Mesenchymal stem cell (in vitro differentiated cells and primary cell): ENCODE data around the gene CCDC85B.
"Not testable (repeated sequence)": the region's sequence is repeated elsewhere in the genome, so short reads cannot be mapped to it uniquely, and the experiment has no call there.

Source experiments
- DNase-seq: peaks from one replicate; pipeline ENCODE4 v3.0.0-alpha.2; 2013
- H2AFZ ChIP-seq: one replicate; pipeline ENCODE4 v1.6.1; 2013; ENCODE audit warnings: low read depth, mild to moderate bottlenecking, control low read depth, inconsistent platforms, low read length, moderate library complexity
- H2AK5ac ChIP-seq: 2 replicates; pipeline ENCODE4 v1.6.1; 2013; ENCODE audit warnings: low read length, moderate library complexity, mild to moderate bottlenecking, inconsistent platforms; ENCODE audit not compliant: severe bottlenecking
- H2BK120ac ChIP-seq: one replicate; pipeline ENCODE4 v1.6.1; 2013; ENCODE audit warnings: low read depth, mild to moderate bottlenecking, inconsistent platforms, low read length, moderate library complexity
- H2BK12ac ChIP-seq, 2 experiments: one replicate each; pipeline ENCODE4 v1.6.1; 2013; ENCODE audit warnings: inconsistent platforms in 2 of 2, low read length in 2 of 2, mild to moderate bottlenecking in 2 of 2, moderate library complexity in 2 of 2, control low read depth in 1 of 2
- H2BK15ac ChIP-seq: one replicate; pipeline ENCODE4 v1.6.1; 2013; ENCODE audit warnings: mild to moderate bottlenecking, low read depth, inconsistent platforms; ENCODE audit not compliant: poor library complexity, severe bottlenecking
- H2BK5ac ChIP-seq: 2 replicates; pipeline ENCODE4 v1.6.1; 2013; ENCODE audit warnings: low read depth, mild to moderate bottlenecking, low read length, control low read depth, inconsistent platforms; ENCODE audit not compliant: poor library complexity, severe bottlenecking
- H3K14ac ChIP-seq, 2 experiments: one replicate each; pipeline ENCODE4 v1.6.1; 2013; ENCODE audit warnings: inconsistent platforms in 2 of 2, low read length in 2 of 2, control low read depth in 1 of 2, mild to moderate bottlenecking in 1 of 2, moderate library complexity in 1 of 2
- H3K18ac ChIP-seq, 2 experiments: one replicate each; pipeline ENCODE4 v1.6.1; 2013; ENCODE audit warnings: inconsistent platforms in 2 of 2, low read length in 2 of 2, control low read depth in 1 of 2, low read depth in 1 of 2, mild to moderate bottlenecking in 1 of 2
- H3K23ac ChIP-seq, 2 experiments: one replicate each; pipeline ENCODE4 v1.6.1; 2013; ENCODE audit warnings: inconsistent platforms in 2 of 2, low read length in 2 of 2, mild to moderate bottlenecking in 2 of 2, moderate library complexity in 2 of 2, control low read depth in 1 of 2
- H3K27ac ChIP-seq: 2 replicates; pipeline ENCODE4 v1.5.1; 2013; ENCODE audit warnings: mild to moderate bottlenecking, moderate library complexity, low read length, control low read depth, inconsistent platforms; ENCODE audit not compliant: poor library complexity, severe bottlenecking
- H3K27me3 ChIP-seq, 2 experiments: 2 replicates each; pipeline versions ENCODE4 v1.6.1 to v1.7.0; 2013; ENCODE audit warnings: low read length in 2 of 2, mild to moderate bottlenecking in 2 of 2, moderate library complexity in 2 of 2, control low read depth in 1 of 2, inconsistent platforms in 1 of 2; ENCODE audit not compliant: control insufficient read depth in 1 of 2, insufficient read depth in 1 of 2
- H3K36me3 ChIP-seq, 2 experiments: 2 replicates each; pipeline versions ENCODE4 v1.6.1 to v1.7.0; 2013; ENCODE audit warnings: low read length in 2 of 2, control low read depth in 1 of 2, inconsistent platforms in 1 of 2, low read depth in 1 of 2, mild to moderate bottlenecking in 1 of 2; ENCODE audit not compliant: insufficient read depth in 2 of 2, control insufficient read depth in 1 of 2
- H3K4ac ChIP-seq, 2 experiments: one replicate each; pipeline ENCODE4 v1.6.1; 2013; ENCODE audit warnings: inconsistent platforms in 2 of 2, low read length in 2 of 2, mild to moderate bottlenecking in 2 of 2, moderate library complexity in 2 of 2, control low read depth in 1 of 2, low read depth in 1 of 2
- H3K4me1 ChIP-seq: 2 replicates; pipeline ENCODE4 v1.6.1; 2013; ENCODE audit warnings: low read depth, low read length, control low read depth; ENCODE audit not compliant: control insufficient read depth, insufficient read depth
- H3K4me2 ChIP-seq: 2 replicates; pipeline ENCODE4 v1.6.1; 2013; ENCODE audit warnings: low read length, mild to moderate bottlenecking, inconsistent platforms; ENCODE audit not compliant: poor library complexity, severe bottlenecking
- H3K4me3 ChIP-seq, 2 experiments: 2 replicates each; pipeline versions ENCODE4 v1.5.1 to v1.7.0; 2013; ENCODE audit warnings: low read length in 2 of 2, mild to moderate bottlenecking in 2 of 2, control low read depth in 1 of 2, low read depth in 1 of 2; ENCODE audit not compliant: insufficient read depth in 1 of 2
- H3K79me1 ChIP-seq: replicated peaks from 2 replicates; pipeline ENCODE4 v1.6.1; 2013; ENCODE audit warnings: mild to moderate bottlenecking, control low read depth, low read length, inconsistent platforms; ENCODE audit not compliant: poor library complexity, severe bottlenecking
- H3K9ac ChIP-seq: 2 replicates; pipeline ENCODE4 v1.7.0; 2013; ENCODE audit warnings: mild to moderate bottlenecking, low read length, moderate library complexity
- H3K9me3 ChIP-seq: 2 replicates; pipeline ENCODE4 v1.7.0; 2013; ENCODE audit warnings: mild to moderate bottlenecking, low read length; ENCODE audit not compliant: control insufficient read depth
- H4K8ac ChIP-seq: one replicate; pipeline ENCODE4 v1.6.1; 2013; ENCODE audit warnings: inconsistent platforms, mild to moderate bottlenecking, low read length, moderate library complexity
- H4K91ac ChIP-seq: one replicate; pipeline ENCODE4 v1.6.1; 2013; ENCODE audit warnings: mild to moderate bottlenecking, low read length, inconsistent platforms
- whole genome bisulfite sequencing: methylation state at CpG from one replicate; pipeline ENCODE4 v1.1.7; 2013; ENCODE audit warnings: mixed read lengths; 5-methylcytosine and 5-hydroxymethylcytosine counted together

The CCDC85B gene

DNA sequence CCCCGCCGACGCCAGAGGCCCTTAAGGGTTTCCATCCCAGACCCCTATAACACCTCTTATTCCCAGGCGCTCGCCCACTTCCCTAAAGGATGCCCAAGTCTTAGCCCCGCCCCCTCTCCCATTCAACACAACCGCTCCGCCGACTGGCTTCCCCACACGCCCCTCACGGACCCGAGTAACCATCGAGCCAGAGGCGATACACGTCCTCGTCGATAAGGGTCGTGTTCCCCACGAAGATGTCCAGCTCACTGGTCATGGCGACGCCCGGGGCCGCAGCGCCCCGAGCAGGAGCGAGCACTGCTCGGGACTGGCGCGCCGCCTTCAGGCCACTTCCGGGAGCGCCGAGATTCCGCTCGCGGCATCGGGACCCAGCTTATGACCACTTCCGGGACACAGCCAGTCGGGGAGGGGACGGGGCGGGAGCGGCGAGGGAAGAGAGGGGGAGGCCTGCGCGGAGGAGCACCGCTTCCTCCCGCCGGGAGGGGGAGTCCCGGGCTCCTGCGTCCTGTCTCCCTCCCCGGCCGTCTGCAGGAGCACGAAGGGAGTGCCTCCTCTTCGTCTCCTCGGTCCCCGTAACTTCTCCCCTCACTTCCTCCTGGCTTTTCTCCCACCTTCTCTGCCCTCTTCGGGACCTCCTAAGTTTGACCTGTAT, 2.2 kb upstream of the CCDC85B start, which contains the start of gene FIBP:
FIBP (minus strand) TSS at position 309 of the 652 bp plus-strand sequence; CDS start at position 256, 53 bp downstream.
- peaks cover 51 to 53% of the 10 kb centered on the region in 2 experiments for H3K36me3 ChIP-seq
- H3K4me1 ChIP-seq, result peaks cover 38% of the 10 kb centered on the region
- no peaks in the 10 kb centered on the region for H3K9me3 ChIP-seq
- H3K4me3 ChIP-seq, result peak within 1 kb of the TSS; percentile 70 to 87
- H4K91ac ChIP-seq, result peak within 1 kb of the TSS; percentile 95
- WGBS, result under 1% methylated on average over 44 of the region's 57 CpGs
- peaks cover 23% of the 10 kb centered on the region for H3K79me1 ChIP-seq
- peak within 1 kb of the TSS; percentile 67 for H2BK120ac ChIP-seq
- H3K27me3 ChIP-seq, result no peaks in the 10 kb centered on the region
- peak within 1 kb of the TSS; percentile 72 to 82 for H3K4ac ChIP-seq
- H3K27ac ChIP-seq, result peak within 1 kb of the TSS; percentile 98
- peak within 1 kb of the TSS; percentile 94 for H3K9ac ChIP-seq
- DNase-seq, result peak; percentile 98
- peak within 1 kb of the TSS in 1 of 2 experiments; percentile 68 for H3K14ac ChIP-seq
- H2BK15ac ChIP-seq, result peak within 1 kb of the TSS; percentile 36
- H2BK12ac ChIP-seq, result peak within 1 kb of the TSS; percentile 41 to 74
- peak within 1 kb of the TSS; percentile 94 for H3K4me2 ChIP-seq
- H2AK5ac ChIP-seq, result peak within 1 kb of the TSS; percentile 47
- peak within 1 kb of the TSS; percentile 88 for H4K8ac ChIP-seq
- H2AFZ ChIP-seq, result peak within 1 kb of the TSS; percentile 33
- H3K18ac ChIP-seq, result peak within 1 kb of the TSS; percentile 82 to 93
- H2BK5ac ChIP-seq, result peak within 1 kb of the TSS; percentile 80
- H3K23ac ChIP-seq, result peak within 1 kb of the TSS; percentile 43 to 45

- DNase-seq, result no peak
- H2AFZ ChIP-seq, result no peak overlapping the region
These were observed 1.0 kb downstream of the CCDC85B start for GRCh38 chr11:65891219-65892136.

DNA sequence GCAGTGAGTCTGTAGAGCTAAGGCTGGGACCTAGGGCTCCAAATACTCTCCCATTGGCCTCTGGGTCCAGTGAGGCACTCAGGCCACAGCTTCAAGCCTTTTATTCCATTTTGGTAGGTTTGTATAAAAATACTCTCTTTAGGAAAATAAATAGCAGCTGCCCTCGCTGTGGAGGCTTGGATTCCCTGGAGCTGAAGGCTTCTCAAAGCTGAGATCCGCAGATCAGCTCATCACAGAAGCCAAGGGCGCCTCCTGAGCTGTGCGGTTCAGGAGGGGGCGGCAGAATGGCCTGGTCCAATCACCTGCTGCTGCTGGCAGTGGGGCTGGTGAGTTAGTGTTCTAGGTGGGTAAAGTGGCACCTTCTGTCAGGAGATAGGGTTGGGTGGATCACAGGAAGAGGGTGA, 1.7 kb downstream of the CCDC85B start:
- not testable (repeated sequence) for H3K9me3 ChIP-seq, H3K27me3 ChIP-seq, DNase-seq, H2AK5ac ChIP-seq, H3K4ac ChIP-seq, H3K18ac ChIP-seq, H2BK12ac ChIP-seq, H3K23ac ChIP-seq, H2BK15ac ChIP-seq, H3K79me1 ChIP-seq, H3K14ac ChIP-seq, H2AFZ ChIP-seq, H2BK120ac ChIP-seq, H4K91ac ChIP-seq, H2BK5ac ChIP-seq, H4K8ac ChIP-seq
- H3K4me1 ChIP-seq, result peaks cover 49% of the 10 kb centered on the region
- peaks cover 46% of the 10 kb centered on the region in 2 experiments for H3K36me3 ChIP-seq
- H3K4me3 ChIP-seq, result peak overlapping the region; percentile 63 to 84
- peak overlapping the region; percentile 97 for H3K4me2 ChIP-seq
- peak overlapping the region; percentile 94 for H3K9ac ChIP-seq
- peak overlapping the region; percentile 73 for H3K27ac ChIP-seq
- 67% methylated on average over 5 of the region's 5 CpGs for WGBS

More at GRCh38 chr11:65891219-65892136, 1.0 kb downstream of the CCDC85B start:
- peak overlapping the region; percentile 29 for H4K8ac ChIP-seq
- peaks cover 47% of the 10 kb centered on the region for H3K4me1 ChIP-seq
- H4K91ac ChIP-seq, result peak overlapping the region; percentile 93
- H3K4me3 ChIP-seq, result peak overlapping the region; percentile 63 to 84
- peak overlapping the region; percentile 91 for H2BK120ac ChIP-seq
- peak overlapping the region; percentile 5 to 68 for H3K14ac ChIP-seq
- 2% methylated on average over 49 of the region's 57 CpGs for WGBS
- peak overlapping the region in 1 of 2 experiments; percentile 74 for H2BK12ac ChIP-seq
- H3K23ac ChIP-seq, result peak overlapping the region in 1 of 2 experiments; percentile 84
- H3K79me1 ChIP-seq, result peaks cover 5% of the 10 kb centered on the region
- H3K9me3 ChIP-seq, result no peaks in the 10 kb centered on the region
- H2BK15ac ChIP-seq, result peak overlapping the region; percentile 80
- H3K4me2 ChIP-seq, result peak overlapping the region; percentile 97
- H2AK5ac ChIP-seq, result peak overlapping the region; percentile 9
- H3K27ac ChIP-seq, result peak overlapping the region; percentile 73
- peaks cover 46% of the 10 kb centered on the region in 2 experiments for H3K36me3 ChIP-seq
- peak overlapping the region; percentile 82 to 97 for H3K4ac ChIP-seq
- no peak overlapping the region for H2BK5ac ChIP-seq
- H3K18ac ChIP-seq, result peak overlapping the region; percentile 94 to 96
- peak overlapping the region; percentile 94 for H3K9ac ChIP-seq
- no peaks in the 10 kb centered on the region for H3K27me3 ChIP-seq
